Measurements from ENCODE around the gene SLC5A3.

SLC5A3 gene

DNA sequence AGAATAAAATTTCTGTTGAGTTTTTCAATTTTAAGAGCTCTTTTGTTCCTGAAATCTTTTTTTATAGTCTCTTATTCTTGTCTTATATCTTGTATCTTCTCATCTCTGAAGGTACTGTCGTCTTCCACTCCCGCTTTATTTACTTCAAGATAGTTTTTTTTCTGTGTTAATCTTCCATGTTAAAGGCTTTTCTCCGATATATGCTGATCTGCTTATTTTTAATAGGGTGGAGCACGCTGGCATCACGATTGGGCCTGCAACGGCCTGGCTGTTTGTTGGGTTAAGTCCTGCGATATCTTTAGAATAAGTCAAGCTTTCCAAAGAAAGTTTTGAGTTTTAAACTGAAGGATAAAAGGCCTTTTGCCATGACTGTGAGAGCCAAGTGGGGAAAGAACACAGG lies 35.7 kb downstream of the SLC5A3 start:
- ATAC-seq: no peak
- TF ChIP-seq TSHZ2 (CRISPR knock-in tag; IDR thresholded peaks at IDR 0.05) (no peak), ZC3H10 (CRISPR knock-in tag; IDR thresholded peaks at IDR 0.05) (no peak), SNAI2 (CRISPR knock-in tag; IDR thresholded peaks at IDR 0.05) (no peak), TCF4 (CRISPR knock-in tag; IDR thresholded peaks at IDR 0.05; ENCODE audit: borderline replicate concordance) (no peak), BACH2 (CRISPR knock-in tag; IDR thresholded peaks at IDR 0.05; ENCODE audit: borderline replicate concordance) (no peak), ESRRG (CRISPR knock-in tag; IDR thresholded peaks at IDR 0.05) (no peak), ZNF70 (CRISPR knock-in tag; IDR thresholded peaks at IDR 0.05) (no peak), GLIS3 (CRISPR knock-in tag; IDR thresholded peaks at IDR 0.05) (no peak), ZNF8 (CRISPR knock-in tag; IDR thresholded peaks at IDR 0.05) (no peak)
- TF ChIP-seq, protein P1, sequence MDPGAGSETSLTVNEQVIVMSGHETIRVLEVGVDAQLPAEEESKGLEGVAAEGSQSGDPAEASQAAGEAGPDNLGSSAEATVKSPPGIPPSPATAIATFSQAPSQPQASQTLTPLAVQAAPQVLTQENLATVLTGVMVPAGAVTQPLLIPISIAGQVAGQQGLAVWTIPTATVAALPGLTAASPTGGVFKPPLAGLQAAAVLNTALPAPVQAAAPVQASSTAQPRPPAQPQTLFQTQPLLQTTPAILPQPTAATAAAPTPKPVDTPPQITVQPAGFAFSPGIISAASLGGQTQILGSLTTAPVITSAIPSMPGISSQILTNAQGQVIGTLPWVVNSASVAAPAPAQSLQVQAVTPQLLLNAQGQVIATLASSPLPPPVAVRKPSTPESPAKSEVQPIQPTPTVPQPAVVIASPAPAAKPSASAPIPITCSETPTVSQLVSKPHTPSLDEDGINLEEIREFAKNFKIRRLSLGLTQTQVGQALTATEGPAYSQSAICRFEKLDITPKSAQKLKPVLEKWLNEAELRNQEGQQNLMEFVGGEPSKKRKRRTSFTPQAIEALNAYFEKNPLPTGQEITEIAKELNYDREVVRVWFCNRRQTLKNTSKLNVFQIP (CRISPR knock-in tag; IDR thresholded peaks at IDR 0.05; ENCODE audit: borderline replicate concordance, low read depth): no peak
- TF ChIP-seq, protein P2, sequence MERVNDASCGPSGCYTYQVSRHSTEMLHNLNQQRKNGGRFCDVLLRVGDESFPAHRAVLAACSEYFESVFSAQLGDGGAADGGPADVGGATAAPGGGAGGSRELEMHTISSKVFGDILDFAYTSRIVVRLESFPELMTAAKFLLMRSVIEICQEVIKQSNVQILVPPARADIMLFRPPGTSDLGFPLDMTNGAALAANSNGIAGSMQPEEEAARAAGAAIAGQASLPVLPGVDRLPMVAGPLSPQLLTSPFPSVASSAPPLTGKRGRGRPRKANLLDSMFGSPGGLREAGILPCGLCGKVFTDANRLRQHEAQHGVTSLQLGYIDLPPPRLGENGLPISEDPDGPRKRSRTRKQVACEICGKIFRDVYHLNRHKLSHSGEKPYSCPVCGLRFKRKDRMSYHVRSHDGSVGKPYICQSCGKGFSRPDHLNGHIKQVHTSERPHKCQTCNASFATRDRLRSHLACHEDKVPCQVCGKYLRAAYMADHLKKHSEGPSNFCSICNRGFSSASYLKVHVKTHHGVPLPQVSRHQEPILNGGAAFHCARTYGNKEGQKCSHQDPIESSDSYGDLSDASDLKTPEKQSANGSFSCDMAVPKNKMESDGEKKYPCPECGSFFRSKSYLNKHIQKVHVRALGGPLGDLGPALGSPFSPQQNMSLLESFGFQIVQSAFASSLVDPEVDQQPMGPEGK (CRISPR knock-in tag; IDR thresholded peaks at IDR 0.05; ENCODE audit: borderline replicate concordance): no peak

DNA sequence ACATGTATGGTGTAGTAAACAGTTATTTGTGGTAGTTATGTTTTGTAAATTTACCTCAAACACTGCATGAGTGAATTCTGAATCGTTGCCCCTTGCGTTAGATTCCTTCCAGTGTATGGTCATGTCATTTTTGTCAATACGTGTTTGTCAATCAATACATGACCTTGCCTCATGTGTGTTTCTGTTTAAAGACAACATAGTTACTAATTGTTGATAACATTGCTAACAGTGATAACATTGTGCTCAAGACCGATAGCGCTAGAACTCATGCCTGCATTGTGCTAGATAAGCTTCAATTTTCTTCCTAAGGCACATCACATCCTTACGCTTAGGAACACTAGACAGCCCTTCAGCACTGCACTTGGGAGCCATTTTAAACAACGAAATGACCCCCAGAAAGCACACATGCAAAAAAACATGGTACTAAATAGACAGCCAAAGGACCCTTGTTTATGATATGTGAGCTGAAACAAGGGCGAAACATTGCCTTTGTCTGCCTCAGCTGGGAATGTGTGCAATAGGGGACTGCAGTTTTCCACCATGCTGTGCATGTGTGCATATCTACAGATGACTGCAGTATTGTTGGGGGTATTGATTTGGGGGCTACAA lies 37.3 kb downstream of the SLC5A3 start:
- ATAC-seq: no peak
- TF ChIP-seq, protein P1 (CRISPR knock-in tag; IDR thresholded peaks at IDR 0.05; ENCODE audit: borderline replicate concordance, low read depth): no peak
- no peak for TF ChIP-seq ZFP3 (CRISPR knock-in tag; IDR thresholded peaks at IDR 0.05)

GRCh38 chr21:34112316-34113033 lies 39.1 kb downstream of the SLC5A3 start:
- ATAC-seq: no peak
- TF ChIP-seq ZC3H10 (CRISPR knock-in tag; IDR thresholded peaks at IDR 0.05) (no peak), ARNTL (CRISPR knock-in tag; IDR thresholded peaks at IDR 0.05; ENCODE audit: borderline replicate concordance, low read depth) (no peak), GLIS3 (CRISPR knock-in tag; IDR thresholded peaks at IDR 0.05) (no peak), ZNF8 (CRISPR knock-in tag; IDR thresholded peaks at IDR 0.05) (no peak), CSRNP3 (CRISPR knock-in tag; IDR thresholded peaks at IDR 0.05) (no peak), ZNF70 (CRISPR knock-in tag; IDR thresholded peaks at IDR 0.05) (no peak), PPARA (CRISPR knock-in tag; IDR thresholded peaks at IDR 0.05; ENCODE audit: borderline replicate concordance) (no peak), SNAI2 (CRISPR knock-in tag; IDR thresholded peaks at IDR 0.05) (no peak), ZFP3 (CRISPR knock-in tag; IDR thresholded peaks at IDR 0.05) (no peak)
- TF ChIP-seq, protein P1 (CRISPR knock-in tag; IDR thresholded peaks at IDR 0.05; ENCODE audit: borderline replicate concordance, low read depth): no peak
- TF ChIP-seq, protein P2 (CRISPR knock-in tag; IDR thresholded peaks at IDR 0.05; ENCODE audit: borderline replicate concordance): no peak
